Measurements from ENCODE around the gene USP30. TPM values are rescaled to one million over a fixed set of nuclear protein-coding genes. Genes with fewer than 3 reads are reported as not detected.
"Not testable (repeated sequence)": the region's sequence is repeated elsewhere in the genome, so short reads cannot be mapped to it uniquely, and the experiment has no call there.

The USP30 gene
- total and polyA plus RNA-seq, 8 donors: 3.2 to 41.4 (median 10.9) TPM

DNA sequence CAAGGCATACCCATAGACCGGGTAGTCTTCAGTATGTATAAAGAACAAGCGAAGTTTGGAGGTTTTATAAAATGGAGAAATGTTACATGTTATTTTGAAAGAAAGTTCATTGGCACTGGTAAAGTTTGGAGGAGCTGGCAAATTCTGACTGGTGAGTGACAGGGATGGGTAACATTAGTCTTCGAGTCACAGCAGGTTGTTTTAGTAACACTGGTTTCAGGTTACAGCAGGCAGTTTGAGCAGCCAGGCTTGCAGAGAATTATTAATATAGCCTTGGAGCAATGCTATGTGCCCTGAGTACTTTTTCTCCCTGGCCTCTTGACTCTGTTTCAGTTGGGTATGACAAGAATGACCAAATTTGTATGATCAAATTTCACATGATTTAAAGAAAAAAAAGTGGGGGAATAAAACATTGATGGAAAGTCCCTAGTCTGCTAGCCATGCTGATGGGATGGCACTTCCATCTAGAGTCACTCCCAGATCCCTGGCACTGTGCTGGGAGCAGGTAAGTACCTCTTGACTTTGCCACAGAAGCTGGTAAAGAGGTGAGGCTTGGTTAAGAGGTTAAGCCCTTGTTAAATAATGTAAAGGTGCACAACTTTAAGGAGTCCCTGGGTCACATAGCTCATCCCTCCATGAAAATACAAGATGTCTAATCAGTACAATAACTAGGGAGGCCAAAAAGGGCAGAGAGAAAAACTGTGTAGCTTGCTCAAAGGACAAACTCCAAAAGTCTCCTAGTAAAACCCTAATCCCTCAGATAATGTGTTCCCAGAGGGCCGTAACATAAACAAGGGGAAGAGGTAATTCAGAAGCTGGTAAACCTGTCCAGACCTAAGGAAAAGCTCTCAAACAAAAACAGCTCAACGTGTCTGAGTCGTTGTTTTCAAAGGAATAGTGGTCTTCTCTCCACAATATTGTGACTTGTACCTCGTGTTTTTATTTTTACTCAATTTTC is 18.9 kb upstream of the USP30 start:
- Histone ChIP-seq H3K4me1 (no peaks in the 10 kb centered on the region), H3K9me3 (peaks cover 0 to 12% (median 7%) of the 10 kb centered on the region in 4 donors), H3K4me3 (no peak overlapping the region), H3K36me3 (no peaks in the 10 kb centered on the region), H3K27me3 (peaks cover 0 to 6% (median 4%) of the 10 kb centered on the region in 3 donors), H3K27ac (no peak overlapping the region)
- intact Hi-C loops (cut with DNase I; ENCODE audit: low total_unique reads): no loop called here
- no peak for DNase-seq
- 52 to 57% (median 55%) methylated on average over 7 of the region's 7 CpGs for WGBS, 5 donors
- TF ChIP-seq POLR2A (IDR thresholded peaks at IDR 0.05) (no peak), CTCF (IDR thresholded peaks at IDR 0.05) (no peak), EP300 (IDR thresholded peaks at IDR 0.05) (no peak), POLR2AphosphoS5 (IDR thresholded peaks at IDR 0.05) (no peak)

DNA sequence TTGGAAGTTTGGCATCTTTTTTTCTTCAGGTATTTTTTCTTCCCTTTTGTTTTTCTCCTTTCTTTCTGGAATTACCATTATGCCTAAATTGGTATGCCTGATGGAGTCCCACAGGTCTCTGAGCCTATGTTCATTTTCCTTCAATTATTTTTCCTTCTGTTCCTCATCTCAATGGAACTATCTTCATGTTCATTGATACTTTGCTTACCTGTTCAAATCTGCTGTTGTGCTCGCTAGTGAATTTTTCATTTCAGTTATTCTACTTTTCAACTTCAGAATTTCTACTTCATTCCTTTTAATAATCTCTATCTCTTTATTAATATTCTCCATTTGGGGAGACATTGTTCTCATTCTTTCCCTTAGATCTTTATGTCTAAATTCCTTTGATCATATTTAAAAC is 15.4 kb upstream of the USP30 start:
- Histone ChIP-seq H3K4me1 (no peaks in the 10 kb centered on the region), H3K27ac (no peak overlapping the region), H3K36me3 (no peaks in the 10 kb centered on the region), H3K4me3 (no peak overlapping the region), H3K9me3 (peaks cover 0 to 25% (median 16%) of the 10 kb centered on the region in 4 donors), H3K27me3 (peaks cover 0 to 11% (median 0%) of the 10 kb centered on the region in 3 donors)
- WGBS, 5 donors: 0 to 75% (median 68%) methylated on average over 1 of the region's 1 CpG; no CpG with 5 or more reads in 1 of the 5 donors
- TF ChIP-seq CTCF (IDR thresholded peaks at IDR 0.05): no peak
- TF ChIP-seq POLR2A (IDR thresholded peaks at IDR 0.05): no peak
- no peak for DNase-seq
- intact Hi-C loops (cut with DNase I; ENCODE audit: low total_unique reads): no loop called here

- Histone ChIP-seq H3K36me3 (no peaks in the 10 kb centered on the region), H3K27ac (no peak overlapping the region), H3K27me3 (peaks cover 0 to 23% (median 0%) of the 10 kb centered on the region in 3 donors), H3K4me3 (no peak overlapping the region), H3K9me3 (peaks cover 0 to 16% (median 7%) of the 10 kb centered on the region in 4 donors), H3K4me1 (no peaks in the 10 kb centered on the region)
- DNase-seq: no peak
- TF ChIP-seq CTCF (IDR thresholded peaks at IDR 0.05): no peak
- WGBS, 5 donors: 78 to 89% (median 84%) methylated on average over 5 of the region's 5 CpGs
- intact Hi-C loops (cut with DNase I; ENCODE audit: low total_unique reads): no loop called here
These were observed 8.1 kb upstream of the USP30 start for GRCh38 chr12:109044241-109044640.

DNA sequence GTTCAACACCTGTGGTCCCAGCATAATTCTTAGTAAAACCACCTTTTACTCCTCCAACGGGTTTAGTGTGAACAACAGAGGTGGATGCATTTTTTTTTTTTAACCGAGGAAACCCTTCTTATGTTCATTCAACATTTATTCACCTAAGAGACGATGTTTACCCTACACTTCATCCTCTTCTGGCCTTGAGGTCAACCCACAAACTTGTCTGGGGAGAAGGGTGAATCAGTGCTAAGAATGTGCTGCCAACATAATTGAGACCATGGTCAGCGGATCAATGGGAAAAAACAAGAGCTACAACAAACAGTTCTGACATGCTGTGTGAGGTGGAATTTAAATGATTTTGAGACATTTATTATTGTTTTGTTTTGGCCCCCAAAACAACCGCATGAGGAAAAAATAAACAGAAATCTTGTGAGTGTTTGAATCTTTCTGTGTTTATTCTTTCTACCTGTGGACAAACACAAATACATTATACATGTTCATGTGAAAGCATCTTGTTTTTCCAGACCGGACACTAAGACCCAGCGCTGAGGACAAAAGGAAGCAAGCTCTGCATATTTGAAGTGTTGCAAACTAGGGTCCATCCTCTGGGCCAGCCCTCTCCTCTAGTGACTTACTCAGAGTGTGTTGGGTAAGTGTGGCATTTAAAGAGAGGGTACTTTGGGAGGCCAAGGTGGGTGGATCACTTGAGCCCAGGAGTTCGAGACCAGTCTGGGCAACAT is 5.1 kb upstream of the USP30 start:
- Histone ChIP-seq H3K27ac (no peak overlapping the region), H3K4me1 (peaks cover 0 to 7% (median 5%) of the 10 kb centered on the region in 4 donors), H3K27me3 (peaks cover 0 to 12% (median 0%) of the 10 kb centered on the region in 3 donors), H3K36me3 (no peaks in the 10 kb centered on the region), H3K4me3 (no peak overlapping the region), H3K9me3 (no peaks in the 10 kb centered on the region)
- no peak for TF ChIP-seq POLR2AphosphoS5 (IDR thresholded peaks at IDR 0.05)
- no peak for TF ChIP-seq CTCF (IDR thresholded peaks at IDR 0.05)
- no peak for TF ChIP-seq EP300 (IDR thresholded peaks at IDR 0.05)
- no peak for TF ChIP-seq POLR2A (IDR thresholded peaks at IDR 0.05)
- 52 to 68% (median 61%) methylated on average over 8 of the region's 8 CpGs for WGBS, 5 donors
- intact Hi-C loops (cut with DNase I; ENCODE audit: low total_unique reads): no loop called here
- no peak for DNase-seq

- 64 to 79% (median 68%) methylated on average over 3 of the region's 3 CpGs for WGBS, 5 donors
- H3K27me3 ChIP-seq; H3K27ac ChIP-seq; H3K36me3 ChIP-seq; DNase-seq; H3K9me3 ChIP-seq; intact Hi-C loops (cut with DNase I; ENCODE audit: low total_unique reads); H3K4me3 ChIP-seq: not testable (repeated sequence)
- peaks cover 3 to 16% (median 14%) of the 10 kb centered on the region in 4 donors for H3K4me1 ChIP-seq
These were observed 3.7 kb upstream of the USP30 start for GRCh38 chr12:109048706-109049105.

DNA sequence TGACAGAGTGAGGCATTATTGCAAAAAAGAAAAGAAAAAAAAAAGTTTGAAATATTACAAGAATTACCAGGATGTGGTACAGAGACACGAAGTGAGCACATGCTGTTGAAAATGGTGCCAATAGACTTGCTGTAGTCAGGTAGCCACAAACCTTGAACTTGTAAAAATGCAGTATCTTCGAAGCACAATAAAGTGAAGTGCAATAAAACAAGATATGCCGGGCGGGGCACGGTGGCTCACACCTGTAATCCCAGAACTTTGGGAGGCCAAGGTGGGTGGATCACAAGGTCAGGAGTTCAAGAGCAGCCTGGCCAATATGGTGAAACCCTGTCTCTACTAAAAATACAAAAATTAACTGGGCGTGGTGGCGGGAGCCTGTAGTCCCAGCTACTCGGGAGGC is 2.6 kb upstream of the USP30 start:
- H3K27me3 ChIP-seq; H3K36me3 ChIP-seq; DNase-seq; H3K9me3 ChIP-seq; H3K4me3 ChIP-seq; intact Hi-C loops (cut with DNase I; ENCODE audit: low total_unique reads); H3K27ac ChIP-seq: not testable (repeated sequence)
- H3K4me1 ChIP-seq: peaks cover 3 to 26% (median 24%) of the 10 kb centered on the region in 4 donors
- WGBS, 5 donors: 75 to 83% (median 80%) methylated on average over 8 of the region's 8 CpGs
